ENCODE data around the gene GPR158.
"Not testable (repeated sequence)": the region's sequence is repeated elsewhere in the genome, so short reads cannot be mapped to it uniquely, and the experiment has no call there.

The GPR158 gene

GRCh38 chr10:25304606-25305005 is 129.8 kb downstream of the GPR158 start:
- no peak for FAIRE-seq

GRCh38 chr10:25306386-25306785 is 131.6 kb downstream of the GPR158 start:
- FAIRE-seq = no peak

DNA sequence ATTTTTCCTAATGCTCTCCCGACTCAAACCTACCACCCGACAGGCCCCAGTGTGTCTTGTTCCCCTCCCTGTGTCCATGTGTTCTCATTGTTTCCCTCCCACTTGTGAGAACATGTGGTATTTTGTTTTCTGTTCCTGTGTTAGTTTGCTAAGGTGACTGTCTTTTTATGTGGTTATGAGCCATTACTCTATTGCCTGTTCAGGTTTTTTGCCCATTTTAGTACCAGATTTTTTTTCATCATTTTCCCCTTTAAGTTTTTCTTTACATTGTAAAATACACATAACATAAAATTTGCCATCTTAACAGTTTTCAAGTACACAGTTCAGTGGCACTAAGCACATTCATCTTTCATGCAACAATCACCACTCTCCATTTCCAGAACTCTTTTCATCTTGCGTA is 133.5 kb downstream of the GPR158 start:
- no peak for FAIRE-seq

DNA sequence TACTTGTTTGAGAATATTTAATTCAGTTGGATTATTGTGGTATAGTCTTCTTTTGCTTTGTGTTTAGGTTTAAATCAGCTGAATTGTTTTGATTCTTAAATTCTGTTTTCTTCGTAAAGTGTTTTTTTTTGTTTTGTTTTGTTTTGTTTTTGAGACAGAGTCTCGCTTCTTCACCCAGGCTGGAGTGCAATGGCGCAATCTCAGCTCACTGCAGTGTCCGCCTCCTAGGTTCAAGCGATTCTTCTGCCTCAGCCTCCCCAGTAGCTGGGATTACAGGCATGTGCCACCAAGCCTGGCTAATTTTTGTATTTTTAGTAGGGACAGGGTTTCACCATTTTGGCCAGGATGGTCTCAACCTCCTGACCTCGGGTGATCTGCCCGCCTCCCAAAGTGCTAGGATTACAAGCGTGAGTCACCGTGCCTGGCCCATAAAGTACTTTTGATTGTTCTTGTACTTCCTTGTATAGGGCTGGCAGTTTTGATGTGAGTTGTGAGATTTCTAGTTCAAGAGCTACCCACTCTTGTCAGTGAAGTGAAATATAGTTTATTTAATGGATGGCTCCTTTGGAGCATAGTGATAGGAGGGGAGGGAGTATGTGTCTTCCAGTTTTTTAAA is 142.9 kb downstream of the GPR158 start:
- not testable (repeated sequence) for FAIRE-seq

- FAIRE-seq = no peak
Observed at GRCh38 chr10:25327273-25327672, 152.5 kb downstream of the GPR158 start.

- FAIRE-seq = no peak
Observed at GRCh38 chr10:25328361-25328760, 153.6 kb downstream of the GPR158 start.

GRCh38 chr10:25329587-25329986 is 154.8 kb downstream of the GPR158 start:
- FAIRE-seq = not testable (repeated sequence)

- no peak for FAIRE-seq
Observed at GRCh38 chr10:25334445-25334844, 159.6 kb downstream of the GPR158 start.

DNA sequence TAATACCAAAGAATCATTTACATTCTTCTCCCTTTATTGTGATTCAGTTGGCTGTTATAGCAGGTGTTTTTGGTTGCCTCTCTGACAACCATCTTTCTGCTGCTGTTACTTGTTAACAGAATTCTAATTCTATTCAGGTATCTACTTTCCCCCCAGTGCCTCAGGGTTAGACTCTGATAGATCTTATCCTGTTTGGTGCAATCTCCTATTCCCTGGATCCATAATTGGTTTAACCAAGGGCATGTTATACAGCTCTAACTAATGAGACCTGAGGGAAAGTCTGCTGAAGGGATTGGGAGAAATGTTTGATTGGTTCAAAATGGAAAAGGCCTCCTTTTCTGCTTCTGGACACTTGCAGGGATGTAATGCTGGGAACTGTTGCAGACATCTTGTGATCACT is 161.5 kb downstream of the GPR158 start:
- no peak for FAIRE-seq

- peak; percentile 35 for FAIRE-seq
Observed at GRCh38 chr10:25338271-25338670, 163.5 kb downstream of the GPR158 start.

- no peak for FAIRE-seq
Observed at GRCh38 chr10:25339966-25340365, 165.2 kb downstream of the GPR158 start.

DNA sequence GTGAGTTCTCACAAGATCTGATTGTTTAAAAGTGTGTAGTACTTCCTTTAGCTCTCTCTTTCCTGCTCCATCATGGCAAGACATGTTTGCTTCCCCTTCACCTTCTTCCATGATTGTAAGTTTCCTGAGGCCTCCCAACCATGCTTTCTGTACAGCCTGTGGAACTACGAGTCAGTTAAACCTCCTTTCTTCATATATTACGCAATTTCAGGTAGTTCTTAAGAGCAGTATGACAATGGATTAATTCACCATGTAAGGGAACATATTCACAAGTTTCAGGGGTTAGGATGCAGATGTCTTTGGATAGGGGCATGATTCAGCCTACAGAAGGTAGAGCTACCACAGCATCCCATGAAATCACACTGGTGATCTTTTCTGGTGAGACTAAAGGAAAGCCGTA is 174.7 kb downstream of the GPR158 start:
- FAIRE-seq = no peak

DNA sequence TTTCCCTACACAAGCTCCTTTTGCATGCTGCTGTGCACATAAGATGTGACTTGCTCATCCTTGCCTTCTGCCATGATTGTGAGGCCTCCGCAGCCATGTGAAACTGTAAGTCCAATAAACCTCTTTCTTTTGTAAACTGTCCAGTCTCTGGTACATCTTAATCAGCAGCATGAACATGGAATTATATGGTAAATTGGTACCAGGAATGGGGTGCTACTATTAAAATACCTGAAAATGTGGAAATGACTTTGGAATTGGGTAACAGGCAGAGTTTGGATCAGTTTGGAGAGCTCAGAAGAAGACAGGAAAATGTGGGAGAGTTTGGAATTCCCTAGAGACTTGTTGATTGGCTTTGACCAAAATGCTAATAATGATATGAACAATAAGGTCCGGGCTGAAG is 181.8 kb downstream of the GPR158 start:
- no peak for FAIRE-seq

- no peak for FAIRE-seq
Observed at GRCh38 chr10:25357269-25357668, 182.5 kb downstream of the GPR158 start.

- no peak for FAIRE-seq
Observed at GRCh38 chr10:25382029-25382810, 207.4 kb downstream of the GPR158 start.

DNA sequence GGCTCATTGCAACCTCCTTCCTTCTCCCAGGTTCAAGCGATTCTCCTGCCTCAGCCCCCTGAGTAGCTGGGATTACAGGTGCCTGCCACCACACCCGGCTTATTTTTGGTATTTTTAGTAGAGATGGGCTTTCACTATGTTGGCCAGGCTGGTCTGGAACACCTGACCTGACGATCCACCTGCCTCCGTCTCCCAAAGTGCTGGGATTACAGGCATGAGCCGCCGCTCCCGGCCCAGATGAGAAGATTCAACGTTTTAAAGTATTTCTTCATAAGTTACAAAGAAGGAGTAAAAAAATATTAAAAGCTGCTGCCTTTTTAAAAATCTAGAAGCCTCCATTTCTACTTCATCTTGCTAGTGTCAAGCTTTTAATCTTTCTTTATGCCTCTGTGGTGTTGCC is 208.1 kb downstream of the GPR158 start:
- not testable (repeated sequence) for FAIRE-seq

DNA sequence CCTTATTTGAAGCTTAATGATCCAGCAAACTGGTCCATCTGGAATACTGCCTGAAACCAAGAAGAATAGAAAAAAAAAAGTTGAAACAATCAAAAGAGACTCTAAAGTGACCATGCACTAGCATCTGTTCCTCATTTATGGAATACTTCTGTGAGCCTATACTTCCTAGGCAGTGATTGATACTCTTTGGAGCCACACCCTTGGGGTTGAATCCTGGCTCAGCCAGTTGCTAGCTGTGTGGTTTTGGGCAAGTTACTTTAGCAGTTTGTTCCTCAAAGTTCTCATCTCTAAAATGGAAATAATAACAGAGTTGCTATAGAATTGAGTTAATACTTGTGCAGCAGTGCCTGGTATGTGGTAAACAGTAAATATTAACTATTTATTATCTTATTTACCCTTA is 208.9 kb downstream of the GPR158 start:
- no peak for FAIRE-seq

DNA sequence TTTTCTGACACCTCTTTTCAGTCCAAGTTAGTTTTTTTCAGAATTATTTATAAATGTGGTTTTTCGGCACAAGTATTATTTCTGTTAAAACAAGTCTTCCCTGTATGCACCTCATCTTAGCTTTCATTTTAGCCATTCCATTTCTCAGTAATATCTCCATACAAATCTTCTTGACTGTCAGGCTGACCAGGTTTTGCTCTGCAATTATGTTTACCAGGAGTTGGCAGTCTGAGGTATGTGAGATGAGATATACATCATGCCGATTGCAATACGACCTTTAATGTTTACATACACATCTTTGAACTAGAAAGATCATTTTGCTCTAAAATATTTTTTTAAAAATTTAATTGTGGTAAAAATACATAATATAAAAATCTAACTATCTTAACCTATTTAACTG is 209.8 kb downstream of the GPR158 start:
- no peak for FAIRE-seq

- FAIRE-seq = no peak
Observed at GRCh38 chr10:25388188-25388861, 213.5 kb downstream of the GPR158 start.

GRCh38 chr10:25388862-25389206 is 214.0 kb downstream of the GPR158 start:
- FAIRE-seq = no peak

DNA sequence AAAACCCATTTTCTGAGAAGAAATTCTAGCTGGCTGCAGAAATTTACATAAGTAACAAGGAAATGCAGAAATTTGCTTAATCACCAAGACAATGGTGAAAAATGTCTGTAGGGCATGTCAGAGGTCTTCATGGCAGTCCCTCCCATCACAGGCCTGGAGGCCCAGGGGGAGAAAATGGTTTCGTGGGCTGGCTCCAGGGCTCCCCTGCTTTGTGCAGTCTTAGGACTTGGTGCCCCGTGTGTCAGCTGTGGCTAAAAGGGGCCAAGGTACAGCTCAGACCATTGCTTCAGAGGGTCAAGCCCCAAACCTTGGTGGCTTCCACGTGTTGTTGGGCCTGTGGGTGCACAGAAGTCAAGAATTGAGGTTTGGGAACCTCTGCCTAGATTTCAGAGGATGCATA is 215.9 kb downstream of the GPR158 start:
- FAIRE-seq = no peak

DNA sequence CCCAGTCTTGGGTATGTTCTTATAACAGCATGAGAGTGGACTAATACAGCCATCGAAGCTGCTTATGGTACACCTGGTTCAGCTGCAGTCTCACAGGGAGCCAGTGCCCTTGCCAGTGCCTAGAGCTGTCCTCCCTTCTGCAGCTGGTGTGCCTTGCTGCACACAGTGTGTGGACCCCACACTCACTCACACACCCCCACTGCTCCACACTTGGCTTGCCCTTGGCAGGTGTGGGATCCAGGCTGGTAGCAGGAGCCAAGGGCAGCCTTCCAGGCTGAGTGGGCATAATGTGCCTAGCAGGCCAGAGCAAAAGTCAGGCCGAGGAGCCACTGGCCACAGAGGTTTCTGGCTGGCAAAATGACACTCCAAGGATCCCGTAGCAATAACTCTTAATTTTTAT is 217.3 kb downstream of the GPR158 start:
- FAIRE-seq = no peak

GRCh38 chr10:25393621-25394020 is 218.8 kb downstream of the GPR158 start:
- FAIRE-seq = no peak

DNA sequence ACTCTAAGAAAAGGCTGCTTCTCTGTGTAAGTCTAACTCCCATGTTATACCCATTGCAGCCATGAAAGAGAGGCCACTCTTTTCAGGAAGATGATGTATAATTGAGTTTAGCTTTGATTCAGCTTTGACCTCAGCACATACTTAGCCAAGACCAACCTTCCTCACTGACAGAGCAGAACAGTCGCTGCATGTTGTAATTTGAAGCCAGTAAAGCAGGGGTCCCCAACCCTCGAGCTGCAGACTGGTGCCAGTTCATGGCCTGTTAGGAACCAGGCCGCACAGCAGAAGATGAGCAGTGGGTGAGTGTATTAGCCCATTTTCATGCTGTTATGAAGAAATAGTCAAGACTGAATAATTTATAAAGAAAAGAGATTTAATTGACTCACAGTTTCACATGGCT is 223.9 kb downstream of the GPR158 start:
- FAIRE-seq = no peak

Data from endometrium (tissue), 2 donors.